HG02610 (cell line): Measurements from ENCODE around the gene SAFB2.

Source experiments
- ATAC-seq: cut with Tn5 transposase; IDR thresholded peaks from one replicate; pipeline ENCODE4 v1.9.1; 2021; ENCODE audit warnings: mild to moderate bottlenecking, moderate library complexity; ENCODE audit not compliant: unreplicated experiment

Gene SAFB2

DNA sequence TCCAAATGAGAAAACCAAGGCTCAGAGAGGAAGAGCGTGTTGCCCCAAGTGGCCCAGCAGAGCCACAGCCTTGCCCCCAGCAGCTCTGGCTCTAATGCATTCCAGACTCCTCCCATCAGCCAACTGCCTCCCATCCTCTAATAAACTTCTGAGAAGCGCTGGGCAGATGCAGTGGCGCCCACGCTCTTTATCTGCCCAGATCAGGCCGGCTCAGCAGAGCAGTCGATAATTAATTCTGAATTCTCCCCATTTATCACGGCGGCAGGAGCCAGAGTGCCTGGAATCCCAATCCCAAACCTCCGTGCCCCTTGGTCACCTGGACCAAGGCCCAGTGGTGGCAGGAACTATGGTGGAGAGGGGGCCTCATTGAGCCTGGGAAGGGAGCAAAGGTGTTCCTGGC, 68.7 kb downstream of the SAFB2 start:
- ATAC-seq = no peak

GRCh38 chr19:5547881-5548280, 74.7 kb downstream of the SAFB2 start:
- ATAC-seq = no peak

DNA sequence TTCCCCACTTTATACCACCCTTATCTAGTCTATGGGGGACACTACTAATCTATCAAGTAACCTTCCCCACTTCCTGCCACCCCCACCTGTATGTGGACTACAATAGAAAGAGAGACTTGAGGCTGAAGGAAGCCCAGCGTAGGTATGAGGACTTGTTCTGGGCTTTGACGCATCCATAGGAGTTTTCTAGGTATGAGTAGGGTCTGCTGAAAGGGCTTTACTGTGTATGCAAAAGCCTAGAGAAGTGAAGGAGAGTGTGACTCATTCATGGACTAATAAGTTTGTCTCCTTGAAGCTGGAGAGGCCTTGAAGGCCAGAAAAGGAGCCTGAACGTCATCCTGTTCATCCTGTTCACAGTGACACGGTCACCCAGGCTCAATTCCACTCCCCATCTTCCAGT, 76.6 kb downstream of the SAFB2 start:
- ATAC-seq = no peak

DNA sequence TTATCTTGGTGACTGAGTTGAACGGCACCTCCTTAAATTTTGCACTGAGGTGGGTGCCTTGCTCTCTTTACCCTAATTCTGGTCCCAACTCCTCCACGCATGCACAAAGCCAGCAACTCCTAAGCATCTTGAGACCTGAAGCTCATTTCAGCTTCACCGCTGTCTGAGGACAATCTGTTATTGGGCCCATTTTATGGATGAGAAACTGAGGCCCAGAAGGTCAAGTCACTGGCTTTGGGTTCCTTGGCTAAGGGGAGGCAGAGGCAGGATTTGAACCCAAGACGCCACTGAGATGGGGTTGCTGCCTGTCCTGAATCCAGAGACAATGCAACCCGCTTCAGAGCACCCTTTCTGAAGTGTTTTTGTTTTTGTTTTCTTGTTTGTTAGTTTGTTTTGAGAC, 77.5 kb downstream of the SAFB2 start:
- no peak for ATAC-seq

- no peak for ATAC-seq
Measured at GRCh38 chr19:5542665-5543064, 79.9 kb downstream of the SAFB2 start.

- ATAC-seq = no peak
Measured at GRCh38 chr19:5541456-5541855, 81.1 kb downstream of the SAFB2 start.

DNA sequence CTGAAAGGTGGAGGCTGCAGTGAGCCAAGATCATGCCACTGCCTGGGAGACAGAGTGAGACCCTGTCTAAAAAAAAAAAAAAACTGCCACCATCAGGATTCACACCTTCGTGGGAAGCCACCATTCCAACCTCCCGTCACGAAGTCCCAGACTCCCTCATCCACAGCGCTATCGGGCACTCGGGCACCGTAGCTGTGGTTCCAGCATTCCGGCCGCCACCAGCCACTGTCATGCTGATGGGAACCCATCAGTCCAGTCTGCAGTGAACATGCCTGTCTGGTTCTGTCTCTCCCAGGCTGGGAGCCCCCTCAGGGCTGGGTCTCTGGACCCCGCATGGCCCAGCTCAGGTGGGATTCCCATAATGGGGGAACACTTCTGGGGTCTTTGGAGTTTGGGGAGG, 82.4 kb downstream of the SAFB2 start:
- ATAC-seq = no peak

- ATAC-seq = no peak
Measured at GRCh38 chr19:5537870-5538269, 84.7 kb downstream of the SAFB2 start.
